AG04450 (cell line): ENCODE data around the gene MTMR12. TPM values are rescaled to one million over a fixed set of nuclear protein-coding genes. Genes with fewer than 3 reads are reported as not detected.
"Not testable (repeated sequence)": the region's sequence is repeated elsewhere in the genome, so short reads cannot be mapped to it uniquely, and the experiment has no call there.

Experiments
- CTCF ChIA-PET: fragments of 300-600, 350-600 bp; formaldehyde crosslinking; extraction: SDS; loops from one replicate; lab custom pipeline; 2022; ENCODE audit warnings: antibody characterized with exemption, inconsistent platforms; lab: Charles Lee
- POLR2A ChIA-PET: fragments of 350-600 bp; formaldehyde crosslinking; extraction: SDS; loops from one replicate; lab custom pipeline; 2021; ENCODE audit warnings: antibody characterized with exemption, inconsistent platforms; lab: Yijun Ruan, JAX
- DNase-seq: peaks from one replicate; pipeline ENCODE4 v3.0.0-alpha.2; 2011; ENCODE audit warnings: low read depth, low spot score
- H3K27ac ChIP-seq: one replicate; pipeline ENCODE4 v1.5.1; 2012; ENCODE audit warnings: low read depth, low read length, control low read depth
- H3K27me3 ChIP-seq: one replicate; pipeline ENCODE4 v1.6.0; 2012; ENCODE audit warnings: low read length; ENCODE audit not compliant: control insufficient read depth, insufficient read depth
- H3K4me3 ChIP-seq: 2 replicates; pipeline ENCODE4 v1.5.1; 2011; ENCODE audit warnings: mild to moderate bottlenecking, low read depth, low read length, control low read depth
- H3K9me3 ChIP-seq: 2 replicates; pipeline ENCODE4 v1.5.1; 2012; ENCODE audit warnings: low read length; ENCODE audit not compliant: control insufficient read depth, insufficient read depth
- polyA plus RNA-seq: library from polyadenylated mRNA; depleted of rRNA; stranded (reverse); fragments of >200 nt; gene quantifications from 2 replicates; pipeline ENCODE4 v1.2.3, GENCODE V29; 2011
- TF ChIP-seq, protein P1 (sequence below): IDR thresholded peaks from 2 replicates; pipeline ENCODE4 v1.5.1; 2011; ENCODE audit warnings: low read depth, low read length, control low read depth, inconsistent platforms

MTMR12 gene
- polyA plus RNA-seq, 1 experiment: 20.8 TPM

DNA sequence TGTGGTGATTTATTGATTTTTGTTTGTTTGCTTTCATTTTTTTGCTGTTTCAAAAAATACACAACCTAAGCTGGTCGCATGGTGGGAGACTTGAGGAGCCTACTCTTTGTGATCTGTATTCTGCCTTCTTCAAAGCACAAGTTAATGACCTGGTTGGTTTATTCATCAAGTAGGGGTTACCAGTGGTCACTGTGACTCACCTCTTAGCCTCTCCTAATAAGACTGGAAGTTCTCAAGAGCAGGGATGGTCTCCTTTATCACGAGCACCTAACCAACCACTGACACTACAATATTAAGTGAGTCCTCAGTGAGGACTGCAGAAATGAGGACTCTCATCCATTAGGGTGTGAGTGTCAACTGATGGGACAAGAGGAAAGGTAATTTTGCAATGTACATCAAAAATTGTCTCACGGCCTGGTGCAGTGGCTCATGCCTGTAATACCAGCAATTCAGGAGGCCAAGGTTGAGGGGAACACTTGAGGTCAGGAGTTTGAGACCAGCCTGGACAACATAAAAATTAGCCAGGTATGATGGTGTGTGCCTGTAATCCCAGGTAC is 13.6 kb upstream of the MTMR12 start:
- no peak for DNase-seq
- CTCF ChIA-PET: no interaction called here
- POLR2A ChIA-PET: no interaction called here
- Histone ChIP-seq H3K9me3 (peaks cover 13% of the 10 kb centered on the region), H3K27ac (no peak overlapping the region), H3K4me3 (no peak overlapping the region), H3K27me3 (peaks cover 3% of the 10 kb centered on the region)
- TF ChIP-seq, protein P1, sequence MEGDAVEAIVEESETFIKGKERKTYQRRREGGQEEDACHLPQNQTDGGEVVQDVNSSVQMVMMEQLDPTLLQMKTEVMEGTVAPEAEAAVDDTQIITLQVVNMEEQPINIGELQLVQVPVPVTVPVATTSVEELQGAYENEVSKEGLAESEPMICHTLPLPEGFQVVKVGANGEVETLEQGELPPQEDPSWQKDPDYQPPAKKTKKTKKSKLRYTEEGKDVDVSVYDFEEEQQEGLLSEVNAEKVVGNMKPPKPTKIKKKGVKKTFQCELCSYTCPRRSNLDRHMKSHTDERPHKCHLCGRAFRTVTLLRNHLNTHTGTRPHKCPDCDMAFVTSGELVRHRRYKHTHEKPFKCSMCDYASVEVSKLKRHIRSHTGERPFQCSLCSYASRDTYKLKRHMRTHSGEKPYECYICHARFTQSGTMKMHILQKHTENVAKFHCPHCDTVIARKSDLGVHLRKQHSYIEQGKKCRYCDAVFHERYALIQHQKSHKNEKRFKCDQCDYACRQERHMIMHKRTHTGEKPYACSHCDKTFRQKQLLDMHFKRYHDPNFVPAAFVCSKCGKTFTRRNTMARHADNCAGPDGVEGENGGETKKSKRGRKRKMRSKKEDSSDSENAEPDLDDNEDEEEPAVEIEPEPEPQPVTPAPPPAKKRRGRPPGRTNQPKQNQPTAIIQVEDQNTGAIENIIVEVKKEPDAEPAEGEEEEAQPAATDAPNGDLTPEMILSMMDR: no peak

- no peak overlapping the region for H3K4me3 ChIP-seq
- ChIA-PET POLR2A (no interaction called here), CTCF (no interaction called here)
- no peak for DNase-seq
- no peak overlapping the region for H3K27ac ChIP-seq
- TF ChIP-seq, protein P1: no peak
- H3K9me3 ChIP-seq: peaks cover 16% of the 10 kb centered on the region
- peaks cover 2% of the 10 kb centered on the region for H3K27me3 ChIP-seq
These were observed 12.9 kb upstream of the MTMR12 start for GRCh38 chr5:32325616-32326015.

DNA sequence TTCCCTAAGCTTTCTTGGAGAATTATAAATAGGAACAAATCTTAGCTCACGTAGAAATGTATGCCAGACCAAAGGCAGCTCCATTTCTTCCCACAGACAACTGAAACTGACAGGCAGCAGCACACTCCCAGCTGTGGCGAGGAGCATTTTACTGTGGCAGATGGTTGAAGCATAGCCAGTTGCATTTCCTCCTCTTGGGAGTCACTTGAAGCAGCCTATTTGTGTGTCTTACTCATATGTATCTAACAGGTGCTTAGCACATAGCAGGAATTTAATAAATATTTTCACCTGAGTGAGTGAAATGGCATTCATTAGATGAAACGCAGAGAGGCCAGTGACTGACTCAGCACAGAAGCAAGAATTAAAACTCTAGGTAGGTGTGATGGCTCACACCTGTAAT is 12.3 kb upstream of the MTMR12 start:
- ChIA-PET CTCF (no interaction called here), POLR2A (no interaction called here)
- H3K27me3 ChIP-seq: no peaks in the 10 kb centered on the region
- DNase-seq: no peak
- H3K27ac ChIP-seq: no peak overlapping the region
- TF ChIP-seq, protein P1: no peak
- no peak overlapping the region for H3K4me3 ChIP-seq
- H3K9me3 ChIP-seq: peaks cover 19% of the 10 kb centered on the region

DNA sequence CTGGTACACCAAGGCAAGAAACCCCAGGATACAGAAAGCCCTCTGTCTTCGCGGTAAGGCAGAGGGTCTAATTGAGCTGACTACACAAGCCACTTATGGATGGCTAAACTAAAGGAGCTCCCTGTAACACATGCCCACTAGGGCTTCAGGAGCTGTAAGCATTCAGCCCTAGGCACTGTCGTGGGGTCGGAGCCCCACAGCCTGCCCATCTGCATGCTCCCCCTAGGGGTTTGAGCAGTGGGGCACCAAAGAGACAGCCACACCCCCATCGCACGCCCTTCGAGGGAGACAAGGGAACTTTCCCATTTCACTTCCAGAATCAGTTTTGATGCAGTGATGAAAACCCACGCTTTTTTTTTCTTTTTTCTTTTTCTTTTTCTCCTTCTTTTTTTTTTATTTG is 11.0 kb upstream of the MTMR12 start:
- TF ChIP-seq, protein P1: no peak
- H3K9me3 ChIP-seq: peaks cover 19% of the 10 kb centered on the region
- CTCF ChIA-PET: no interaction called here
- H3K27me3 ChIP-seq: no peaks in the 10 kb centered on the region
- DNase-seq: no peak
- no peak overlapping the region for H3K27ac ChIP-seq
- POLR2A ChIA-PET: interaction anchor here (0.6 kb wide), 1 partner anchor 430 kb away, joined by 5 read pairs; no protein-coding TSS in a partner anchor
- no peak overlapping the region for H3K4me3 ChIP-seq

DNA sequence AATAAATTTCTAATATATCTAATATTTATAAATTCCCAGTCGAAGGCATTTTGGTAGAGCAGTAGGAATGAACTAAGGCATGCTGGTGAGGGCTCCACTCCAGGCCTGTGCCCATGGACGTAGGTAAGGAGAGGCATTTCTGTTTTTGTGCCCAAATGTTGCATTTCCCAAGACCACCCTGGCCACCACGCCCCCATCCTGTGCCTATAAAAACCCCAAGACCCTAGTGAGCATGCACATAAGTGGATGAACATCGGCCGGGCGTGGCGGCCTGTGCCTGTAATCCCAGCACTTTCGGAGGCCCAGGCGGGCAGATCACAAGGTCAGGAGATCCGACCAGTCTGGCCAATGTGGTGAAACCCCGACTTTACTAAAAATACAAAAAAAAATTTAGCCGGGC is 10.1 kb upstream of the MTMR12 start:
- ChIA-PET POLR2A (interaction anchor here (0.6 to 0.7 kb wide), 2 partner anchors 11 to 430 kb away, joined by 4 to 5 read pairs; no protein-coding TSS in a partner anchor), CTCF (no interaction called here)
- peaks cover 19% of the 10 kb centered on the region for H3K9me3 ChIP-seq
- TF ChIP-seq, protein P1: no peak
- no peaks in the 10 kb centered on the region for H3K27me3 ChIP-seq
- H3K27ac ChIP-seq: no peak overlapping the region
- no peak for DNase-seq
- no peak overlapping the region for H3K4me3 ChIP-seq

DNA sequence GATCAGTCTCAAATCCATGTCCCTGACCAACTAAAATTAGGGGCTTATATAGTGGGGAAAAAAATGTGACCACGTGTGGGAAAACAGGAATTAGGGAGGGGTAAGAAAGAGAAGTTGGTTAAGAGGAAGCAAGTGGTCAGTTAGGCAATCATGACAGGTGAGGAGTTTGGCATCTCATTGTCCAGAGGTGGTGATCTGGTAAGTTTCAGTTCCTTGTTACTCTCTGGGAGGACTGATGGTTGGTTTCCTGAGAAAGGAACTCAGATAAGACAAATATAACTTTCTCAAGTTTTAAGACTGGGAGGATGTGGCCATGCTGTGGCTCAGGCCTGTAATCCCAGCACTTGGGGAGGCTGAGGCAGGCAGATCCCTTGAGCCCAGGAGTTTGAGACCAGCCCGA is 9.0 kb upstream of the MTMR12 start:
- DNase-seq, CTCF ChIA-PET: not testable (repeated sequence)

More for the DNA sequence above, 9.0 kb upstream of the MTMR12 start:
- peaks cover 19% of the 10 kb centered on the region for H3K9me3 ChIP-seq
- H3K27me3 ChIP-seq, H3K27ac ChIP-seq, H3K4me3 ChIP-seq, POLR2A ChIA-PET: not testable (repeated sequence)
